GM21447 (cell line): ENCODE measurements around the gene MRRF.
"Not testable (repeated sequence)": the region's sequence is repeated elsewhere in the genome, so short reads cannot be mapped to it uniquely, and the experiment has no call there.

Source experiments
- ATAC-seq: cut with Tn5 transposase; IDR thresholded peaks from one replicate; pipeline ENCODE4 v1.9.1; 2021; ENCODE audit not compliant: unreplicated experiment

Gene MRRF

GRCh38 chr9:122330466-122330865 is 65.8 kb downstream of the MRRF start:
- ATAC-seq: not testable (repeated sequence)

GRCh38 chr9:122331523-122331927 is 66.8 kb downstream of the MRRF start:
- ATAC-seq: no peak

GRCh38 chr9:122332083-122332482 is 67.4 kb downstream of the MRRF start:
- ATAC-seq: no peak

- ATAC-seq: no peak
Observed at GRCh38 chr9:122332644-122333043, 68.0 kb downstream of the MRRF start.

- ATAC-seq: no peak
Observed at GRCh38 chr9:122333169-122333808, 68.6 kb downstream of the MRRF start.

GRCh38 chr9:122334916-122335315 is 70.2 kb downstream of the MRRF start:
- ATAC-seq: no peak

GRCh38 chr9:122336189-122336588 is 71.5 kb downstream of the MRRF start:
- ATAC-seq: no peak

GRCh38 chr9:122336866-122337555 is 72.3 kb downstream of the MRRF start:
- no peak for ATAC-seq

- ATAC-seq: no peak
Observed at GRCh38 chr9:122337556-122337929, 72.9 kb downstream of the MRRF start.

- ATAC-seq: no peak
Observed at GRCh38 chr9:122338536-122338935, 73.9 kb downstream of the MRRF start.

GRCh38 chr9:122338994-122339393 is 74.3 kb downstream of the MRRF start:
- no peak for ATAC-seq

- ATAC-seq: no peak
Observed at GRCh38 chr9:122339579-122339978, 74.9 kb downstream of the MRRF start.

GRCh38 chr9:122340161-122340560 is 75.5 kb downstream of the MRRF start:
- no peak for ATAC-seq

GRCh38 chr9:122342323-122343050 is 77.8 kb downstream of the MRRF start:
- ATAC-seq: no peak

GRCh38 chr9:122346478-122347347 is 82.0 kb downstream of the MRRF start:
- no peak for ATAC-seq

GRCh38 chr9:122347348-122348287 is 82.9 kb downstream of the MRRF start:
- no peak for ATAC-seq

GRCh38 chr9:122348288-122348777 is 83.7 kb downstream of the MRRF start:
- ATAC-seq: no peak

GRCh38 chr9:122348791-122349190 is 84.1 kb downstream of the MRRF start:
- ATAC-seq: no peak

GRCh38 chr9:122349201-122349600 is 84.5 kb downstream of the MRRF start:
- no peak for ATAC-seq
